Pulmonary artery endothelial cell (primary cell): ENCODE data around the gene RFXAP. TPM values are rescaled to one million over a fixed set of nuclear protein-coding genes. Genes with fewer than 3 reads are reported as not detected.

ENCODE experiments used
- DNase-seq: peaks from one replicate; pipeline ENCODE4 v3.0.0-alpha.2; 2011; ENCODE audit warnings: low read depth, low spot score
- total RNA-seq: library from RNA; depleted of rRNA; stranded (reverse); fragments of >200 nt; gene quantifications from 2 replicates; pipeline ENCODE4 v1.2.3, GENCODE V29; 2014

The RFXAP gene
- total RNA-seq, 1 donor from 2014 or later = 1.6 TPM

DNA sequence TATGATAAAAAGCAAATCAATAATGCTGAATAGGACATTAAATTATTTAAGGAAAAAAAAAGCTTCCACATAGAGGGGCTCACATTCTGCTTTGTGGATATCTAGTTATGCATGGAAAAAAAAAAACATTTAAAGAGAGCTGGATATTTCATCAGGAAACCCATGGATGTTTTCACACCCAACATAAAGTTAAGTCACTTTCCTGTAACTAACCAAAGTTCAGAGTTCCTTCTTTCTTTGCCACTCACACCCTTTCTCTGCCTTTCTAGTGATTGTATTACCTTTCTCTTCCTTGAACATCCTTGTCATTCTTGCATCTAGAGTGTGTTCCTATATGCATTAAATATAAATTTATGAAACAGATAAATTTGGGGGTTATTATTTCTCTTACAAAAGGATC is 47.2 kb downstream of the RFXAP start:
- DNase-seq = no peak

DNA sequence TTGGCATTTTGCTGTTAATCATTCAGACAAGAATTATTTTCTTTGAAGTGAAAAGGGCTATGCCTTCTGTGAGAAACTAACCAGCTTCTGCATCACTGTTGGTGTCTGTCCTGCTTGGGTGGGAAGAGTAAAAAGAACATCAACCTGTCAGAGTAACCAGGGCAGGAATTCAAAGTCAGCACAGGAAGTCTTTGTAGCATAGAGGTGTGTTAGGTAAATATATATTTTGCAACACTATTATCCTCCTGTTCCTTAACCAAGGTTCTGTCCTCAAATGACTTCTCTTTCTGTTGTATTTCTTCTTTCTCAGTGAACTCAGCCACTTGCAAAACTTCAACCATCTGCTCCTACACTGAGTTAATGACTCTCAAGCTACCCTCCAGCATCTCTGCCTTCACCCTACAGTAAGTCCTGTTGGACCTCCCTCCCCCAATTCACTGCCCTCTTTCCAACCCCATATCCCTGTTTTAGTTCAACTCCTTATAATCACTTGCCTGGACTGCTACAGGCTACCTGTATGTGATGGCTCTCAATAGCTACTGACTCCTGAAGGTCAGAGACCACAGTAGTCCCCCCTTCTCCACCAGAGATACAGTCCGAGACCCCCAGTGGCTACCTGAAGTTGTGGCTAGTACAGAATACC is 51.1 kb downstream of the RFXAP start:
- no peak for DNase-seq

- no peak for DNase-seq
These were observed 53.6 kb downstream of the RFXAP start for GRCh38 chr13:36872621-36873020.

DNA sequence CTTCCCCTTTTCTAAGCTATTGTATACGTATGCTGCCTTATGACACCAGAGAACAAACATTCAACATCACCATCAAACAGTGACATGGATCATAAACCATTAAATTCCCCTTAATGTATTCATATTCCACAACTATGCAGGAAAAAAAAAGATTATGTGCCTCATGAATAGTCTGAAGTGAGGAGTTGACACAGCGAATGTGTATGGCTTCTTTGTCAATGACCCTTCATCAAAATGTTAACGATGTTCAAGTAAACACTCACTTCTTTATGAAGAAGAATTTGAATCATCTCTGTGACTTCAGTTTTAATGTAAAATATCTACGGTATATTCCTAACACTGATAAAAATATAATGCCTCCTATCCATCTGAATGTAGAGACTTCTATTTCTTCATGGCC is 56.4 kb downstream of the RFXAP start:
- DNase-seq = no peak

- DNase-seq = no peak
These were observed 56.9 kb downstream of the RFXAP start for GRCh38 chr13:36875961-36876360.

Other genes with a start within 250 kb of the RFXAP start
- 0.20 and 0.49 TPM in 2 replicates for gene SERTM1, start 145.2 kb upstream of the RFXAP start, total RNA-seq
- 3.2 and 5.0 TPM in 2 replicates for gene SMAD9, start 101.0 kb downstream of the RFXAP start, total RNA-seq
- gene ALG5, start 180.1 kb downstream of the RFXAP start, total RNA-seq = 42.1 and 45.4 TPM in 2 replicates
- gene EXOSC8, start 181.6 kb downstream of the RFXAP start, total RNA-seq = 43.9 and 54.4 TPM in 2 replicates
- gene SUPT20H, start 240.5 kb downstream of the RFXAP start, total RNA-seq = 39.8 and 51.4 TPM in 2 replicates